ENCODE measurements around the gene DHRS3. TPM values are rescaled to one million over a fixed set of nuclear protein-coding genes. Genes with fewer than 3 reads are reported as not detected.

Gene DHRS3
- total RNA-seq, 1 experiment from 2014 or later, result 37.7 TPM

DNA sequence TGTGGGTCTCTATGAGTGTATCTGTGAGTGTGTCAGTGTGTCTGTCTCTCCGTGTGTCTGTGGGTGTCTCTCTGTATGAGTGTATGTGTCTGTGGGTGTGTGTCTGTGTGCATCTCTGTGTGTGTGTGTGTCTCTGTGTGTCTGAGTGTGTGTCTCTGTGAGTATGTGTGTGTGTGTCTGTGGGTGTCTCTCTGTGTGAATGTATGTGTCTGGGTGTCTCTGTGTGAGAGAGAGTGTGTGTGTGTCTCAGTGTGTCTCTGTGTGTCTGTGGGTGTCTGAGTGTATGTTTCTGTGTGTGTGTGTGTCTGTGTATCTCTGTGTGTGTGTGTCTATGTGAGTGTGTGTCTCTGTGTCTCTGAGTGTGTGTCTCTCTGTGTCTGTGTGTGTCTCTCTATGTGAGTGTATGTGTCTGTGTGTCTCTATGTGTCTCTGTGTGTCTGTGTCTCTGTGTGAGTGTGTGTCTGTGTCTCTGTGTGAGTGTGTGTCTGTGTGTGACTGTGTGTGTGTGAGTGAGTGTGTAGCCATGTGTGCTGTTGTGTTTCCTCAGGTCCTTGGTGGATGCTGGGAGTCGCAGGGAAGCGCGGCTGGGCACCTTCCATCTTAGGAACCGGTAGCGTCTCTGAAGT lies 33.0 kb downstream of the DHRS3 start (continued):
- TF ChIP-seq E2F1 (CRISPR knock-in tag; IDR thresholded peaks at IDR 0.05), result no peak
- no peak for TF ChIP-seq FOXP1 (CRISPR knock-in tag; IDR thresholded peaks at IDR 0.05; ENCODE audit: borderline replicate concordance)

DNA sequence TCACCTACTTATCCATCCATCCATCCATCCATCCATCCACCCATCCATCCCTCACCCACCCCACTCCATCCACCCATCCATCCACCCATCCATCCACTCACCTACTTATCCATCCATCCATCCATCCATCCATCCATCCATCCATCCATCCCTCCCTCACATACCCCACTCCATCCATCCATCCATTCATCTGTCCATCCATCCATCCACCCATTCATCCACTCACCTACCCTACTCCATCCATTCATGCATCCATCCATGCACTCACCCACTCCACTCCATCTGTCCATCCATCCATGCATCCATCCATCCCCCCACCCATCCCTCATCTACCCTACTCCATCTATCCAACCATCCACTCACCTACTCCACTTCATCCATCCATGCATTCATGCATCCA lies 34.5 kb downstream of the DHRS3 start:
- H3K27me3 Mint-ChIP-seq (ENCODE audit: low read depth), result no peaks in the 10 kb centered on the region
- ChIA-PET CTCF (no interaction called here), POLR2A (no interaction called here)
- no peak for ATAC-seq
- no peak overlapping the region for H3K4me3 Mint-ChIP-seq
- DNase-seq (ENCODE audit: low spot score), result no peak
- TF ChIP-seq PRRX2 (CRISPR knock-in tag; IDR thresholded peaks at IDR 0.05), result no peak
- no peak for TF ChIP-seq EMX1 (CRISPR knock-in tag; IDR thresholded peaks at IDR 0.05)
- no peak for TF ChIP-seq RELA (CRISPR knock-in tag; IDR thresholded peaks at IDR 0.05; ENCODE audit: borderline replicate concordance)
- no peak for TF ChIP-seq GABPB1 (CRISPR knock-in tag; IDR thresholded peaks at IDR 0.05)
- TF ChIP-seq IRF2 (CRISPR knock-in tag; IDR thresholded peaks at IDR 0.05; ENCODE audit: borderline replicate concordance, low read depth), result no peak
- TF ChIP-seq NFATC4 (CRISPR knock-in tag; IDR thresholded peaks at IDR 0.05), result no peak
- no peak for TF ChIP-seq ZMAT4 (CRISPR knock-in tag; IDR thresholded peaks at IDR 0.05)
- no peak for TF ChIP-seq HMGXB4 (CRISPR knock-in tag; IDR thresholded peaks at IDR 0.05)
- TF ChIP-seq, protein P1, sequence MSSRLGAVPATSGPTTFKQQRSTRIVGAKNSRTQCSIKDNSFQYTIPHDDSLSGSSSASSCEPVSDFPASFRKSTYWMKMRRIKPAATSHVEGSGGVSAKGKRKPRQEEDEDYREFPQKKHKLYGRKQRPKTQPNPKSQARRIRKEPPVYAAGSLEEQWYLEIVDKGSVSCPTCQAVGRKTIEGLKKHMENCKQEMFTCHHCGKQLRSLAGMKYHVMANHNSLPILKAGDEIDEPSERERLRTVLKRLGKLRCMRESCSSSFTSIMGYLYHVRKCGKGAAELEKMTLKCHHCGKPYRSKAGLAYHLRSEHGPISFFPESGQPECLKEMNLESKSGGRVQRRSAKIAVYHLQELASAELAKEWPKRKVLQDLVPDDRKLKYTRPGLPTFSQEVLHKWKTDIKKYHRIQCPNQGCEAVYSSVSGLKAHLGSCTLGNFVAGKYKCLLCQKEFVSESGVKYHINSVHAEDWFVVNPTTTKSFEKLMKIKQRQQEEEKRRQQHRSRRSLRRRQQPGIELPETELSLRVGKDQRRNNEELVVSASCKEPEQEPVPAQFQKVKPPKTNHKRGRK (CRISPR knock-in tag; IDR thresholded peaks at IDR 0.05; ENCODE audit: borderline replicate concordance), result no peak
- no peak for TF ChIP-seq ZNF232 (CRISPR knock-in tag; IDR thresholded peaks at IDR 0.05)
- TF ChIP-seq NR3C1 (CRISPR knock-in tag; conservative IDR thresholded peaks at IDR 0.05; ENCODE audit: low read depth), result no peak
- no peak for TF ChIP-seq ATF2 (CRISPR knock-in tag; IDR thresholded peaks at IDR 0.05; ENCODE audit: borderline replicate concordance, low read depth)
- no peak for TF ChIP-seq NR1H2 (CRISPR knock-in tag; IDR thresholded peaks at IDR 0.05)
- no peak for TF ChIP-seq GRHL2 (CRISPR knock-in tag; IDR thresholded peaks at IDR 0.05; ENCODE audit: insufficient replicate concordance, severe bottlenecking)
- no peak for TF ChIP-seq IRF1 (CRISPR knock-in tag; IDR thresholded peaks at IDR 0.05)
- TF ChIP-seq ZNF317 (CRISPR knock-in tag; IDR thresholded peaks at IDR 0.05; ENCODE audit: borderline replicate concordance, low read depth), result no peak
- no peak for TF ChIP-seq ZBTB21 (CRISPR knock-in tag; IDR thresholded peaks at IDR 0.05; ENCODE audit: borderline replicate concordance)
- no peak for TF ChIP-seq SOX15 (CRISPR knock-in tag; IDR thresholded peaks at IDR 0.05)
- TF ChIP-seq JAZF1 (CRISPR knock-in tag; IDR thresholded peaks at IDR 0.05), result no peak
- no peaks in the 10 kb centered on the region for H3K36me3 Mint-ChIP-seq
- H3K27ac Mint-ChIP-seq, result no peak overlapping the region
- peaks cover 6% of the 10 kb centered on the region for H3K4me1 Mint-ChIP-seq
- H3K9me3 Mint-ChIP-seq, result peaks cover 3% of the 10 kb centered on the region; the same call in 1 of the 2 replicates

Data from WTC11 (cell line).